K562 (cell line): ENCODE data around the gene CCDC97. TPM values are rescaled to one million over a fixed set of nuclear protein-coding genes. Genes with fewer than 3 reads are reported as not detected.
A peak's percentile ranks its signal among the peaks of the same experiment; 100 is the strongest.

ENCODE experiments used
- BRD9 ChIP-seq: fragments of 450-650 bp; IDR thresholded peaks from 2 replicates; pipeline ENCODE4 v1.6.1; 2018; ENCODE audit warnings: low read depth; ENCODE audit not compliant: partially characterized antibody
- FIP1L1 ChIP-seq: fragments of 200-400 bp; formaldehyde crosslinking; IDR thresholded peaks from 2 replicates; pipeline ENCODE4 v1.6.1; 2018; ENCODE audit warnings: mild to moderate bottlenecking, low read depth, low read length; ENCODE audit not compliant: poor library complexity, severe bottlenecking
- HDAC6 ChIP-seq: IDR thresholded peaks from 2 replicates; pipeline ENCODE4 v1.6.1; 2012; ENCODE audit warnings: low read depth, mild to moderate bottlenecking, control low read depth, inconsistent platforms, low read length, moderate library complexity
- MAFF ChIP-seq: IDR thresholded peaks from 2 replicates; pipeline ENCODE4 v1.6.1; 2012; ENCODE audit warnings: low read length, improper control_type of control experiment
- MCM7 ChIP-seq, 2 experiments: fragments of 450-650 bp; IDR thresholded peaks; 2 replicates each; pipeline ENCODE4 v1.6.1; 2016 to 2018
- MLX ChIP-seq, 2 experiments: fragments of 450-650 bp in 1 of 2; sonication (generic) in 1 of 2; formaldehyde crosslinking; conservative IDR thresholded peaks; 2 replicates each; pipeline versions ENCODE4 v1.4.0 to v1.8.1; 2020 to 2022; ENCODE audit warnings: mild to moderate bottlenecking in 1 of 2, missing genetic modification reagents in 1 of 2
- NBN ChIP-seq: fragments of 450-650 bp; IDR thresholded peaks from 2 replicates; pipeline ENCODE4 v1.6.1; 2016; ENCODE audit warnings: low read depth, mild to moderate bottlenecking
- NFIC ChIP-seq: fragments of 450-650 bp; IDR thresholded peaks from 2 replicates; pipeline ENCODE4 v1.6.1; 2017; ENCODE audit warnings: mild to moderate bottlenecking, inconsistent platforms
- NRF1 ChIP-seq, 2 experiments: fragments of 450-650 bp; IDR thresholded peaks in 1 of 2; conservative IDR thresholded peaks in 1 of 2; 2 replicates each; pipeline ENCODE4 v1.6.1; 2014; ENCODE audit warnings: mild to moderate bottlenecking in 2 of 2
- RUNX1 ChIP-seq: sonication (generic); IDR thresholded peaks from 2 replicates; pipeline ENCODE4 v1.6.1; 2016; ENCODE audit warnings: antibody characterized with exemption, low read depth
- SMAD1 ChIP-seq: fragments of 150-350 bp; IDR thresholded peaks from 2 replicates; pipeline ENCODE4 v1.6.1; 2014; ENCODE audit warnings: low read length, low read depth; ENCODE audit not compliant: partially characterized antibody
- SP1 ChIP-seq: sonication (generic); formaldehyde crosslinking; IDR thresholded peaks from 2 replicates; pipeline ENCODE4 v1.8.1; 2022; ENCODE audit warnings: mild to moderate bottlenecking, missing genetic modification reagents
- TAF1 ChIP-seq: IDR thresholded peaks from 2 replicates; pipeline ENCODE4 v1.6.1; 2011; ENCODE audit warnings: mild to moderate bottlenecking, low read length, moderate library complexity; ENCODE audit not compliant: insufficient read depth, control insufficient read depth, severe bottlenecking; ENCODE audit errors: extremely low read depth
- THRA ChIP-seq: fragments of 450-650 bp; IDR thresholded peaks from 2 replicates; pipeline ENCODE4 v1.6.1; 2017; ENCODE audit warnings: mild to moderate bottlenecking, moderate library complexity
- ZBTB7A ChIP-seq: IDR thresholded peaks from 2 replicates; pipeline ENCODE4 v1.6.1; 2011; ENCODE audit warnings: low read depth, mild to moderate bottlenecking, low read length, moderate library complexity, borderline replicate concordance; ENCODE audit not compliant: control insufficient read depth
- ZFP36 ChIP-seq: fragments of 150-350 bp; IDR thresholded peaks from 2 replicates; pipeline ENCODE4 v1.6.1; 2018; ENCODE audit warnings: low read length, low read depth; ENCODE audit not compliant: partially characterized antibody
- ZKSCAN8 ChIP-seq: fragments of 200-800 bp; sonication (Bioruptor generic); IDR thresholded peaks from 2 replicates; pipeline ENCODE4 v1.6.1; 2016; ENCODE audit warnings: missing genetic modification characterization, missing compliant biosample characterization
- ZNF277 ChIP-seq: fragments of 250-450 bp; sonication (Bioruptor Pico); IDR thresholded peaks from 2 replicates; pipeline ENCODE4 v1.8.0; 2022; ENCODE audit warnings: inconsistent platforms, mild to moderate bottlenecking, moderate library complexity, borderline replicate concordance
- ZNF639 ChIP-seq, 2 experiments: fragments of 200-800 bp in 1 of 2; sonication (Bioruptor generic) in 1 of 2; sonication (generic) in 1 of 2; formaldehyde crosslinking in 1 of 2; IDR thresholded peaks in 1 of 2; conservative IDR thresholded peaks in 1 of 2; 2 replicates each; pipeline versions ENCODE4 v1.5.0 to v1.6.1; 2016 to 2020; ENCODE audit warnings: missing compliant biosample characterization in 1 of 2, missing genetic modification characterization in 1 of 2, missing genetic modification reagents in 1 of 2
- ZZZ3 ChIP-seq: fragments of 450-650 bp; IDR thresholded peaks from 2 replicates; pipeline ENCODE4 v1.6.1; 2016; ENCODE audit warnings: antibody characterized with exemption, mild to moderate bottlenecking, moderate library complexity
- polyA plus RNA-seq, 8 experiments: library from polyadenylated mRNA; depleted of rRNA in 4 of 8; stranded (reverse) in 5 of 8; unstranded in 3 of 8; fragments of >200 nt; fragmentation: Nextera tagmentation in 2 of 8; fragmentation: Illumina TruSeq in 1 of 8; extraction: Ambion mirVana in 2 of 8; extraction: Trizol in 1 of 8; gene quantifications; 2 replicates each; pipeline versions ENCODE4 v1.2.1 to v1.2.3, GENCODE V29; 2011 to 2014; ENCODE audit warnings: inconsistent platforms in 1 of 8, missing spikeins in 1 of 8
- total RNA-seq, 7 experiments: library from RNA; depleted of rRNA in 6 of 7; stranded (reverse); fragments of >200 nt in 6 of 7; fragmentation: Illumina TruSeq in 2 of 7; extraction: Trizol in 2 of 7; gene quantifications; 2 replicates each; pipeline versions ENCODE4 v1.2.1 to v1.2.3, GENCODE V29; 2011 to 2021; ENCODE audit warnings: low replicate concordance in 1 of 7

Gene CCDC97
- total and polyA plus RNA-seq, 9 of the 15 experiments (the other 6 are each of a cell fraction or from before 2014, with no cell fraction given): 0.60 to 16.5 (median 7.0) TPM

- TF ChIP-seq ZNF639 (CRISPR knock-in tag; conservative IDR thresholded peaks at IDR 0.05 in 1 of 2, IDR thresholded peaks at IDR 0.05 in 1 of 2) (no peak), THRA (no peak), NBN (peak; percentile 37; the same call in 1 of the 2 replicates), TAF1 (peak; percentile 64), ZZZ3 (no peak), ZNF277 (no peak), NFIC (peak; percentile 43), HDAC6 (no peak), ZFP36 (no peak), ZKSCAN8 (CRISPR knock-in tag) (no peak), MLX (CRISPR knock-in tag; conservative IDR thresholded peaks at IDR 0.05) (0 out of 4 replicates have a peak, but pooled peaks of 1 of the 2 experiments have one; percentile 35), BRD9 (no peak), ZBTB7A (peak; percentile 64; the same call in 1 of the 2 replicates), MAFF (no peak), NRF1 (conservative IDR thresholded peaks at IDR 0.05 in 1 of 2, IDR thresholded peaks at IDR 0.05 in 1 of 2) (0 out of 4 replicates have a peak, but pooled peaks of 1 of the 2 experiments have one; percentile 45), RUNX1 (no peak), FIP1L1 (no peak), SP1 (CRISPR knock-in tag) (peak; percentile 62; the same call in 1 of the 2 replicates), MCM7 (IDR thresholded peaks at IDR 0.05) (no peak), SMAD1 (no peak)
These were observed 40.9 kb downstream of the CCDC97 start (continued) for GRCh38 chr19:41350735-41351338.
